Thyroid gland (tissue), 4 donors: ENCODE data around the gene PPP2R5E.

Source experiments
- CTCF ChIP-seq, 6 experiments: fragments of 200-600 bp in 3 of 6; fragments of 450-650 bp in 3 of 6; sonication (generic) in 3 of 6; IDR thresholded peaks; one replicate each; pipeline ENCODE4 v1.5.1; 2016 to 2019; ENCODE audit warnings: antibody characterized with exemption in 6 of 6, mild to moderate bottlenecking in 2 of 6, inconsistent platforms in 1 of 6, moderate library complexity in 1 of 6
- POLR2A ChIP-seq, 2 donors: fragments of 450-650 bp; IDR thresholded peaks; one replicate each; pipeline ENCODE4 v1.6.1; 2017; ENCODE audit warnings: antibody characterized with exemption in 2 of 2, mild to moderate bottlenecking in 2 of 2, moderate library complexity in 1 of 2

- TF ChIP-seq POLR2A (IDR thresholded peaks at IDR 0.05), result no peak
- no peak for TF ChIP-seq CTCF (IDR thresholded peaks at IDR 0.05)
Observed at GRCh38 chr14:63565448-63565847, 22.3 kb upstream of the PPP2R5E start.
